Suppressor macrophage treated with lipopolysaccharide for 1 hour (primary cell): ENCODE measurements around the gene ADGRB2.
"Not testable (repeated sequence)": the region's sequence is repeated elsewhere in the genome, so short reads cannot be mapped to it uniquely, and the experiment has no call there.

Source experiments
- DNase-seq, 3 donors: peaks; one replicate each; pipeline ENCODE4 v3.0.0-alpha.2; 2020 to 2022

ADGRB2 gene

GRCh38 chr1:31725134-31725533 lies 39.0 kb downstream of the ADGRB2 start:
- no peak for DNase-seq

GRCh38 chr1:31723828-31724359 lies 40.2 kb downstream of the ADGRB2 start:
- DNase-seq, result peak; percentile 72 to 89 (median 82)

GRCh38 chr1:31718327-31718897 lies 45.7 kb downstream of the ADGRB2 start:
- DNase-seq, result no peak

GRCh38 chr1:31717341-31717740 lies 46.8 kb downstream of the ADGRB2 start:
- DNase-seq, result no peak

GRCh38 chr1:31715873-31716220 lies 48.3 kb downstream of the ADGRB2 start:
- no peak for DNase-seq

GRCh38 chr1:31715087-31715872 lies 48.9 kb downstream of the ADGRB2 start:
- DNase-seq, result peak; percentile 63 to 82 (median 64)

GRCh38 chr1:31714442-31715086 lies 49.6 kb downstream of the ADGRB2 start:
- peak; percentile 38 to 58 (median 46) for DNase-seq

GRCh38 chr1:31712630-31713029 lies 51.5 kb downstream of the ADGRB2 start:
- peak; percentile 24 to 55 (median 52) for DNase-seq

GRCh38 chr1:31712068-31712467 lies 52.1 kb downstream of the ADGRB2 start:
- no peak for DNase-seq

- no peak for DNase-seq
Measured at GRCh38 chr1:31708324-31708723, 55.8 kb downstream of the ADGRB2 start.

GRCh38 chr1:31707711-31708110 lies 56.4 kb downstream of the ADGRB2 start:
- peak; percentile 90 to 96 (median 92) for DNase-seq

- DNase-seq, result not testable (repeated sequence)
Measured at GRCh38 chr1:31707059-31707600, 57.0 kb downstream of the ADGRB2 start.

GRCh38 chr1:31706384-31707058 lies 57.6 kb downstream of the ADGRB2 start:
- peak in 2 of 3 donors; percentile 34 to 35 for DNase-seq

- DNase-seq, result peak; percentile 65 to 82 (median 66)
Measured at GRCh38 chr1:31705080-31705866, 58.9 kb downstream of the ADGRB2 start.

- no peak for DNase-seq
Measured at GRCh38 chr1:31704271-31705079, 59.7 kb downstream of the ADGRB2 start.

- DNase-seq, result no peak
Measured at GRCh38 chr1:31703431-31704270, 60.5 kb downstream of the ADGRB2 start, which contains the start of gene COL16A1. Gene COL16A1, minus strand, starts transcription at chr1:31704017. Its CDS starts 1,824 bp downstream, at chr1:31702193.

GRCh38 chr1:31702836-31703404 lies 61.2 kb downstream of the ADGRB2 start:
- no peak for DNase-seq

GRCh38 chr1:31701091-31701736 lies 62.9 kb downstream of the ADGRB2 start:
- peak; percentile 60 to 71 (median 64) for DNase-seq

- no peak for DNase-seq
Measured at GRCh38 chr1:31700468-31701090, 63.6 kb downstream of the ADGRB2 start.
